Panc1 (cell line): ENCODE results near the gene SLC66A2. TPM values are rescaled to one million over a fixed set of nuclear protein-coding genes. Genes with fewer than 3 reads are reported as not detected.

Experiments
- ATAC-seq: fragments of 200-7000 bp; cut with Tn5 transposase; 2 replicates; pipeline ENCODE4 v1.9.1; 2020; ENCODE audit warnings: mild to moderate bottlenecking, moderate library complexity
- BruUV-seq: library from RNA; stranded (reverse); fragments of 400-500 nt; replicated peaks from 2 replicates; lab custom pipeline; 2021; lab: Mats Ljungman, UMichigan
- CTCF ChIA-PET: fragments of 300-600 bp; sonication (Branson Sonifier 250); formaldehyde crosslinking; loops from one replicate; lab custom pipeline; 2022; ENCODE audit warnings: antibody characterized with exemption; lab: Charles Lee
- POLR2A ChIA-PET: fragments of 300-600 bp; sonication (Branson Sonifier 250); formaldehyde crosslinking; loops from one replicate; lab custom pipeline; 2022; ENCODE audit warnings: antibody characterized with exemption; lab: Charles Lee
- DNase-seq: peaks from one replicate; pipeline ENCODE4 v3.0.0-alpha.2; 2010; ENCODE audit warnings: low read depth, low spot score
- H3K27ac ChIP-seq: 2 replicates; pipeline ENCODE4 v1.5.1; 2011; ENCODE audit warnings: mild to moderate bottlenecking, low read length, inconsistent platforms
- H3K27me3 ChIP-seq: fragments of 200-500 bp; sonication (Bioruptor generic); 2 replicates; pipeline ENCODE4 v1.6.0; 2014; ENCODE audit warnings: low read length, inconsistent platforms; ENCODE audit not compliant: control insufficient read depth, insufficient read depth
- H3K36me3 ChIP-seq: fragments of 200-500 bp; sonication (Bioruptor generic); 2 replicates; pipeline ENCODE4 v1.5.1; 2014; ENCODE audit warnings: inconsistent platforms, mild to moderate bottlenecking, low read length, moderate library complexity; ENCODE audit not compliant: control insufficient read depth, insufficient read depth
- H3K4me1 ChIP-seq: 2 replicates; pipeline ENCODE4 v1.5.1; 2011; ENCODE audit warnings: inconsistent platforms, mild to moderate bottlenecking, low read length, moderate library complexity; ENCODE audit not compliant: control insufficient read depth, insufficient read depth
- H3K4me3 ChIP-seq, 2 experiments: 2 replicates each; pipeline ENCODE4 v1.5.1; 2011 to 2012; ENCODE audit warnings: low read depth in 2 of 2, low read length in 2 of 2, mild to moderate bottlenecking in 2 of 2, inconsistent platforms in 1 of 2, moderate library complexity in 1 of 2
- H3K9me3 ChIP-seq: fragments of 200-500 bp; sonication (Bioruptor generic); 2 replicates; pipeline ENCODE4 v1.5.1; 2014; ENCODE audit warnings: low read depth, mild to moderate bottlenecking, inconsistent platforms, low read length, moderate library complexity; ENCODE audit not compliant: control insufficient read depth, insufficient read depth
- CTCF ChIP-seq: fragments of 450-650 bp; IDR thresholded peaks from 2 replicates; pipeline ENCODE4 v1.5.1; 2017; ENCODE audit warnings: mild to moderate bottlenecking
- POLR2AphosphoS5 ChIP-seq: IDR thresholded peaks from 2 replicates; pipeline ENCODE4 v1.6.1; 2012; ENCODE audit warnings: mild to moderate bottlenecking, low read depth, low read length, moderate library complexity
- REST ChIP-seq, 2 experiments: IDR thresholded peaks; 2 replicates each; pipeline ENCODE4 v1.6.1; 2011 to 2012; ENCODE audit warnings: low read depth in 2 of 2, control low read depth in 1 of 2, low read length in 1 of 2, mild to moderate bottlenecking in 1 of 2, moderate library complexity in 1 of 2; ENCODE audit not compliant: insufficient read depth in 1 of 2
- SIN3A ChIP-seq: IDR thresholded peaks from 2 replicates; pipeline ENCODE4 v1.6.1; 2012; ENCODE audit warnings: low read depth, mild to moderate bottlenecking, low read length, moderate library complexity, borderline replicate concordance; ENCODE audit not compliant: insufficient read depth
- TCF7L2 ChIP-seq: IDR thresholded peaks from 2 replicates; pipeline ENCODE4 v1.6.1; 2011; ENCODE audit warnings: mild to moderate bottlenecking, low read depth, low read length, inconsistent platforms
- in situ Hi-C: cut with HindIII; loops from 2 replicates; pipeline ENCODE4 v1.10.0; 2016; ENCODE audit warnings: low sequenced_read_pairs, low pct_unique_long_range_greater_than_20kb
- intact Hi-C: fragments of 100-400 bp; cut with micrococcal nuclease; formaldehyde crosslinking; loops from one replicate; pipeline ENCODE4 v1.10.0; 2022; ENCODE audit not compliant: unreplicated experiment
- total RNA-seq: library from RNA; stranded (reverse); gene quantifications from one replicate; pipeline ENCODE4 v1.2.1, GENCODE V29; 2021; ENCODE audit not compliant: unreplicated experiment

Gene SLC66A2
- total RNA-seq, 1 experiment from 2014 or later = 92.5 TPM

DNA sequence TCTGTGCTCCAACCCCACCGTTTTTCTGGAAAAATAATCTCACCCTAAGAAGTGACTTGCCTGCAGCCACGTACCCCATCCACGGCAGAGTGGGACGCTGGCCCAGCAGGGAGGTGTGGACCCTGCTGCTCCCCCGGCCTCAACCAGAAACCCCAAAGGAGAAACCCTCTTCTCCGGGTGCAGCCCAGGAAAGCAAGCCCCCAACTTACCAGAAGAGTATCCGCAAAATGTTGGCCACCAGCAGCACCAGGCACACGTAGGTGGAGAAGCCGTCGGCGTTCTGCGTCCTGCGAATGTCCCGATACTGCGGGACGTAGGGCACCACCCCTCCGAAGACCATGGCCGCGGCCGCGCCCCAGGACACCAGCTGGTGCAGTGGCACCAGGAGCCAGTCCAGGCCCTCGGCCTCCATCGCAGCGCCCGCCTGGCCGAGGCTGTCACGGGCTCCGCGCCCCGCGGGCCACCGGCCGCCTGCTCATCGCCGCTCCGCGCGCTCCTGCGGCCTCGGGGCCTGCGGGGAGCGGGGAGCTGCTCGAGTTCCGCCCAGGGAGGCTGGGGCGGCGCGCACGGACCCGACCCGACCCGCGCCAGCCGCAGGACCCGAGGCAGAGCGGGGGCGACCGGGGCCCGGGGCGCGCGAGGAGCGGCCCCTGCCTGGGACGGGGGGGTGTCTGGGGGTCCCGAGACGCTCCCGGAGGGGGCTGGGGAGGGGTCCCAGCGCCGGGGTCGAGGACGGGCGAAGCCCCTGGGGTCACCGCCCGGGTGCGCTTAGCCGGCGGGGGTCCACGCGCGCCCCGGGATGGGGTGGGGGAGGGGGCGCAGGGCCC lies 725 bp downstream of the SLC66A2 start:
- Histone ChIP-seq H3K27ac (peak overlapping the region; percentile 62), H3K9me3 (no peaks in the 10 kb centered on the region), H3K27me3 (no peaks in the 10 kb centered on the region), H3K4me1 (peaks cover 35% of the 10 kb centered on the region), H3K36me3 (no peaks in the 10 kb centered on the region), H3K4me3 (peak overlapping the region; percentile 65 to 75)
- ChIA-PET CTCF (no interaction called here), POLR2A (interaction anchor here (0.5 kb wide), 1 partner anchor 125 kb away, joined by 3 read pairs; no protein-coding TSS in a partner anchor)
- DNase-seq (no peak), ATAC-seq (peak; percentile 54)
- no peak for TF ChIP-seq POLR2AphosphoS5
- TF ChIP-seq SIN3A = peak; percentile 38; the same call in 1 of the 2 replicates
- intact Hi-C loops (no loop called here), in situ Hi-C loops (no loop called here)
- no TSS peak for BruUV-seq

DNA sequence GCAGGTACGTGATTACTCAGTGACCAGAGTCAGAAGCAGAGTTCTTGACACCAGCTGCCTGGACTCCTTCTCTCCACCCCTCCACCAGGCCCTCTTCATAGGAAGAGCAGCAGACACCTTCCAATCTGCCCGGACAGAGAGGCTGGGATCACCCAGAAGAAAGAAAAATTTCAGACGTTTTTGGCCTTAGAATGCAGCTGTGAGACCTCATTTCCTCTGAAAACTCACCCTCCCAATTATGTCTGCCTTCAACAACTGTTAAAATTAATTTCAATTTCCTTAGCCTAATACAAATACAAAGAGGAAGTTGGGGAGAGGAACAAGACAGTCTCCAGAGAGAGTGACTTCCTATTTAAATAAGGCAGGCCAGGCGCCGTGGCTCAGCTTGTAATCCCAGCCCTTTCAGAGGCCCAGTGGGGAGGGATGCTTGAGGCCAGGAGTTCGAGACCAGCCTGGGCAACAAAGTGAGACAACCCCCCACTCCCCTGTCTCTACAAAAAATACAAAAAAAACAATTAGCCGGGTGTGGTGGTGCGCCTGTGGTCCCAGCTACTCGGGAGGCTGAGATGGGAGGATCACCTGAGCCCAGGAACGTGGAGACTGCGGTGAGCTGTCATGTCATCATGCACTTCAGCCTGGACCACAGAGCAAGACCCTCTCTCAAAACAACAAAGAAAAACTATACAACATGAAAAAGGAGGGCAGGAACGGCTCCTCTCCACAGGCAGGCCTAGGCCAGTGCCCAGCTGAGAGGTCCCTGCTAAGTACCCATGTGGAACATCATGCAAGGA lies 1.6 kb downstream of the SLC66A2 start:
- in situ Hi-C loops = no loop called here
- ATAC-seq (no peak), DNase-seq (no peak)
- ChIA-PET POLR2A (interaction anchor here (0.5 kb wide), 1 partner anchor 124 kb away, joined by 3 read pairs; no protein-coding TSS in a partner anchor), CTCF (no interaction called here)
- H3K27ac ChIP-seq = no peak overlapping the region; the same call in 1 of the 2 replicates
- H3K27me3 ChIP-seq = no peaks in the 10 kb centered on the region
- no peaks in the 10 kb centered on the region for H3K36me3 ChIP-seq
- H3K4me3 ChIP-seq = peak overlapping the region; percentile 65 to 75
- no peaks in the 10 kb centered on the region for H3K9me3 ChIP-seq
- TSS peak; percentile 78 for BruUV-seq
- peaks cover 43% of the 10 kb centered on the region for H3K4me1 ChIP-seq
- intact Hi-C loops = no loop called here
- no peak for TF ChIP-seq TCF7L2
- no peak for TF ChIP-seq SIN3A
- no peak for TF ChIP-seq REST (IDR thresholded peaks at IDR 0.05; ENCODE audit: insufficient read depth in 1 of 2, low read depth in 2 of 2, low read length in 1 of 2)
- no peak for TF ChIP-seq POLR2AphosphoS5
- no peak for TF ChIP-seq CTCF
